NCI-H1092 treated with DMSO at 0.1 percent for 48 hours (cell line): ENCODE measurements around the gene GHRHR.

ENCODE experiments used
- DNase-seq: peaks from one replicate; lab custom pipeline; 2025; lab: John Stamatoyannopoulos, UW

The GHRHR gene

GRCh38 chr7:30928254-30928872 is 35.4 kb upstream of the GHRHR start:
- no peak for DNase-seq

DNA sequence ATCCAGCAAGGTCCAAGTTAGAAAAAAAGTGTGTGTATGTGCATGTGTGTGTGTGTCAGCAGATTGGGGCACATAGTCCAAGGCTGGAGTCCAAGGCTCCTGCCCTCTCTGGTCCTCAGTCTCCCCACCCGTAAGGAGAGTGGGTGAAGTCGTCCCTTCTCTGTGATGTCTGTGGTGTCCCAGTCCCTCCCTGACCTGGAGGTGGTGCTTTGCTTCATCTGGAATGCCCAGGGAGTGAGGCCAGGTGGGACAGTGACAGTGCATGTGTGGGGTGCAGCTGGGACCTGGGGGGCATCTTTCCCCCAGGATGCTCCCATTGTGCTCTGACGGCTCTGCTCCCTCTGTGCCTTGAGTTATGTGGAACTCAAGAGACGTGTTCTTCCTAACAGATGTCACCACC is 34.1 kb upstream of the GHRHR start:
- DNase-seq = no peak

DNA sequence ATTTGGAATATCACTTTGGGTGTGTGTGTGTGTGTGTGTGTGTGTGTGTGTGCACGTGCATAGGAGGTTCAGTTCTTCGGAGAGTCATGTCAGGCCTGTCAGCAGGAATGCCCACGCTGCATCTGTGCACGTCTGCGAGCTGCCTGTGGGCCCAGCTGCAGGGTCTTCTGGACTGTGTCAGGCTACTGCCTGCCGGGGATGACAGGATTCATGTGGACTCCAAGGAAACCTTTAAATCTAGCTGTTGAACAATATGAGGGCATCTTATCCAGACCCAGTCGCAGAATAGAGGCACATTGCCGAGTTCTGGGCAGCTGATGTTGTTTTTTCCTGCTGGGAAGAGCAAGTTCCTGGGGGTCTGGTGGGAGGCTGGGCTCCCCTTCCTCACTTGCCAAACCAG is 33.1 kb upstream of the GHRHR start:
- DNase-seq = no peak

DNA sequence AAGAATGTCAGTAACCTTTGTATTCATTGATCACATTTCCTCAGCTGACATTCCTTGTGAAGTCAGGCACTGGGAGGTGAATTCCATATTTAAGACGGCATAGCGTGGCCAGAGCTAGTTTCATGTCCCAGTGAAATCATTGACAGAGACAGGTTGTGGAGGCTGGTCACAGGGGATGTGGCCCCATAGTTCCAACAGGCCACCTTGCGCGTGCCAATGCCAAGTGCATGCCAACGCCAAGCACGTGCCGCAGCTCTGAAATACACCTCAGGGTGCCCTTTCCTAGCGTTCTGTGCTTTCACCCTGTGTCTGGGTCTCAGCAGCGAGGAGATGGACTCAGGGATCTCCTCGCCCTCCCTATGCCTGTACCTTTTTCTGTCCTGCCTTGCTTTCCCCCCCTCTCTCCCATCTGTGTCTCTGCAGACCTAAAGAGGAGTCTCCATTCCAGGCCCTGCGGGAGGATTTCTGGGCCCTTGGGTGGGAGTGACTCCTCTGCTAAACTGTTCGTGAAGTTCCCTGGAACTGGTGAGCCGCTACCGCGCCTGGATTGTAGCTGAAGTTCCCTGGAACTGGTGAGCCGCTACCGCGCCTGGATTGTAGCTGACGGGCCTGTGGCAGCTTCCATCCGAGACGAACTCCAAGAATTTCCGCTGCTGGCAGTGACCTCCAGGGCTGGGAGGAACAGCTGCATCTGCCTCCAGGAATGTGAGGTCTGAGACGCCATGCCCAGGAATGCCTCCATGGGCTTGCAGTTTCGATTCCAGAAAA is 32.4 kb upstream of the GHRHR start:
- no peak for DNase-seq

- DNase-seq = no peak
Measured at GRCh38 chr7:30931929-30932540, 31.7 kb upstream of the GHRHR start.

DNA sequence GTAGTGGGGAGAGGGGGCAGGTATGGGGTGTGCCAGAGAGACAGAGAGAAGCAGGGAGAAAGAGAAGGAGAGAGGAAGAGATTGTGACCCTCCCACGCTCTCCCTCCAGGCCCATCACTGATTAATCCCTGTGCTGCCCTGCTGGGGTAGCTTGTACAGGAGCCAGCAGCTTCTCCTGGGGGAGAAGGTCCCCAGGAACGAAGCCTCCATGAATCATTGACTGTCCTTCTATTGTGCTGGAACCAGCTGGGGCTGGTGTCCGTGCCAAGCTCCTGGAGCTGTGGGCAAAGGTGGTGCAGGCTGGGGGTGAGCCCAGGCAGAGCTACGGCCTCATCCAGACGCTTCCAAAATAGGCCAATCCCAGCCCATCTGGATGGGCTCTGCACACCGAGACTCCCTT is 31.2 kb upstream of the GHRHR start:
- DNase-seq = no peak

DNA sequence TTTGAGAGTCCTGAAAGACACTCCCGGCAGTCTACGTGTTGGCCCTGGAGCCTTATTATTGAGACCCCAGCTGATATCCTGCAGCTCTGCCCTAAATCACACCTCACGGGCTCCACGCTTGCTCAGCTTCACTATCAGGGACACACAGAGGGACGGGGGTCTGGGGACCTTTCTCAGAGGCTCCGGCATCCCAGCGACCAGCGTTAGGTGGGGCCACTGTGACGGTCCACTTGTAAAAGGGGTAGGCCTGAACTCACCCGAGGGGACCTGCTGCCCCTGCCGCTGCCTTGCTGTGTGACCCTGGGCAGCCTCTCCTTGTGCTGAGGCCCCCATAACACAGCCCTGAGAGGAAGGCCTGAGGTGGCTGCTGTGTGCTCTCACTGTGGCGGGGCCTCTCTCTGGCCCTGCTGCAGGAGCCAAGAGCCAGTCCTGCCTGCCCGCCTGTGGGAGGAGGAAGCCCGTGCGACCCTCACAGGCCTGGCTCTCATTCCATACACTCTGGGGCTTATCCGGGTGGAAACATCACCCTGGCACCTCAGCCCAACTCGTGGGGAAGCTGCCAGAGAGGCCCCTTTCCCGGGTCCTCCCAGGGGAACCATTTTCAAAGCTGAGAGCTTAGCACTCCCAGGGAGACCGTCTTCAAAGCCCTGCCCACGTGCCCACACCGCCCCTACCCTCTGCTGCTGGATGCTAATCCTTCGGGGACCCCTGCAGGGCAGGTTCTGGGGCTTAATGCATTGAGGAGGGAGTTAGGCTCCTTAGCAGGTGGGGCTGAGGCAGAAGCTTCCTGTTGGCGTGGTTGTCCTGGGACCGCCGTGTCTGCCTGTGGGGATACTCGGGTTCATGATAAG is 30.4 kb upstream of the GHRHR start:
- DNase-seq = peak; percentile 55

DNA sequence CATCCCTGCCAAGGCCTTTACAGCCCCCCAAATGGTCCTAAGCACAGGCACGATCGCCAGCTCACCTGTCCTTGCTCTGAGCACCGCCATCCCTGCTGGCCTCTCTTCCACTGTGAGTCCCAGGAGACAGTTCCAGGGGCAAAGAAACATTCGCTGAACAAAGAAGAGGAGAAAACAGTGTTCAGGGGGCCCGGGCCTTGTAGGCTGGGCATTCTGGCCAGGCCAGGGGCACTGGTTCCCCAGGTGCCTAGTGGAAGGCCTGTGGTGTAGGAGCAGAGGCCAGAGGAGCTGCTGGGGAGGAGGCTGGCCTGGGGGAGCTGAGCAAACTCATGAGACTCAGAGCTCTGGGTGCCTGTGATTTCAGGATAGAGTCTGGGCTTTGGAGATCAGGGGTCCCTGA is 29.5 kb upstream of the GHRHR start:
- DNase-seq = no peak

GRCh38 chr7:30934732-30935568 is 28.8 kb upstream of the GHRHR start:
- no peak for DNase-seq

- no peak for DNase-seq
Measured at GRCh38 chr7:30935569-30935877, 28.2 kb upstream of the GHRHR start.

- DNase-seq = no peak
Measured at GRCh38 chr7:30936650-30937245, 27.0 kb upstream of the GHRHR start.

DNA sequence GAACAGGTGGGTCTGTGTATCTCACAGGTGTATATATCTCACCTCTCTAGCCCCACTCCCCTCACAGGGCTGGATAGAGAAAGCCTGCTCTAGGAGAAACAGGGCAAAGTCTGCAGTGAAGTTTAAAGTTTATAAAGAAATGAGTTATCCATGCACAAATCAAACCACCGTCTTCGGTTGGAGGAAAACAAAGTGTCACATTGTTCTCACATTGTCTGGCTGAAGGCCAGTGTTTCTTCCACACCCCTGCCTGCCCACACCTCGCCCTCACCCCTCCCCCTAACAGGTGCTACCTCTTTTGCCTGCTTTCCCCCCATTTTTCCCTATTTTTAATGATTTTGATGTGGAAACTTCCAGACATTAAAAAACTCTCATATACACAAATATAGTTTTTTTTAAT is 26.3 kb upstream of the GHRHR start:
- no peak for DNase-seq

DNA sequence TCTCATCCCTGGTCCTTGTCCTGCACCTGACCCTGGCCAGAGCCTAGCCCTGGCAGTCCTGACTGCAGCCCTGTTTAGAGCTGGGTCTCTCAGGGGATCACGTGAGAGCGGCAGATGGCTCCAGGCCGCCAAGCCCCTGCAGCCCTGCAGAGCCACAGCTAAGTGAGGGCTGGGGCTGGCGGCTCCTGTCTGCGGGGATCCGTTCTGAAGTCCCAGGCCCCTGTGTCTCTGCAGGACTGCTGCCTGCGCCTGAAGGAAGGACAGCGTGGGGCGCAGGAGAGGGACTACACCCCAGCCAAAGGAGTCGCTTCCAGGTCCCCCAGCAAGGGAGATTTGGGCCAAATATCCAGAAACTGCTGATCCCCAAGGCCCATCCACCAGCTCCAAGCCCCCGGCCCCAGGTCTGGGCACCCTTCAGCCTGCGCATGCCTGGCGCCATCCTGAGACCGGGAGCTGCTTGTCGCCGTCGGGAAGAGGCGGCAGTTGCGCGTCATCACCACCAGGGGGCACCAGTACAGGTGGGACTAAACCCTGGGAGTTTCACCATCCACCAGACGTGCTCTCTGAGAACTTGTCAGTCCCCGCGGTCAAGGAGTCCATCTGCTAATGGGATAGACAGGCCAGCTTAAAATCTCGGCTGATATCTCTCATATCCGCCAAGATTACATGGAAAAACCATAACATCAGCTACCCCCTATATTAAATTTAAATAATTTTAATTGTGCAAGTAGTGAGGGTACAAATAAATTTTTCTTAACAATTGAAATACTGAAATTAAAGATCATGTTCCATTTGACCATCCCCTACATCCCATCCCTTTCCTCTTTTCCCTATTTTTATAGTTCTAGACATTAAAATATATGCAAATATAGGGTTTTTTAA is 25.1 kb upstream of the GHRHR start:
- peak; percentile 85 for DNase-seq

GRCh38 chr7:30941582-30942323 is 22.0 kb upstream of the GHRHR start:
- DNase-seq = no peak

DNA sequence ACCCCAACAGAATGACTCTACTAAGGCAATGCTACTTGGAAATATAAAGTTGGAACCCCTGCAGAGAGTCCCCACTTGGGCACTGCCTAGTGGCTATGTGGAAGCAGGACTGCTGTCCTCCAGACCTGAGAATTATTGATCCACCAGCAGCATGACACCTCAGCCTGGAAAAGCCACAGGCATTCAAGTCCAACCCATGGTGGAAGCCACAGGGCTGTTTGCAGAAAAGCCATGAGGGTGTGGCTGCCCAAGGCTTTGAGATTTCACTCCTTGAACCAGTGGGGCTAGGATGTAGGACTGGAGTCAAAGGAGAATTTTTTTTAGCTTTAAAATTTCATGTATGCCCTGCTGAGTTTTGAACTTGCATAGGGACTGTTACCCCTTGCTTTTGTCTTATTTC is 13.6 kb upstream of the GHRHR start:
- no peak for DNase-seq

- no peak for DNase-seq
Measured at GRCh38 chr7:30954914-30955313, 8.8 kb upstream of the GHRHR start.

GRCh38 chr7:30956704-30957103 is 7.0 kb upstream of the GHRHR start:
- no peak for DNase-seq

DNA sequence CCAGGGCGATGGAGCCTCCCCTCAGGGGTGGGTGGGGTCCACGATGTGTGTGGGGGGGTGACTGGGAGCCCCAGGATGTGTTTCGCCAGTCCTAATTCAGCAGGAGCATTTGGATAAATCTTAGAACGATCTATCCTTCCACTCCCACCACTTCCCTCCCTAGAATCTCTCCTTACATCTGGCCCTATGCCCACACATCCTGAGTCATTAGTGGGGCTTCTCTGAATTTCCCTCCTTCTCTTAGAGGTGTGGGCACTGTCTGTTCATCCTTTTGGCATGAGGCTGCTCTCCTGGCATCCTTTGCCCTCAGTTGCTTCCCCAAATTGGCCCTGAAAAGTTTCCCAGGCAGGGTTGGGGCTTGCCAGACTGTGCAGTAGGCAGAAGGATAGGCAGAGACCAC is 1.6 kb downstream of the GHRHR start:
- DNase-seq = no peak

GRCh38 chr7:30965883-30966282 is 2.1 kb downstream of the GHRHR start:
- DNase-seq = no peak

DNA sequence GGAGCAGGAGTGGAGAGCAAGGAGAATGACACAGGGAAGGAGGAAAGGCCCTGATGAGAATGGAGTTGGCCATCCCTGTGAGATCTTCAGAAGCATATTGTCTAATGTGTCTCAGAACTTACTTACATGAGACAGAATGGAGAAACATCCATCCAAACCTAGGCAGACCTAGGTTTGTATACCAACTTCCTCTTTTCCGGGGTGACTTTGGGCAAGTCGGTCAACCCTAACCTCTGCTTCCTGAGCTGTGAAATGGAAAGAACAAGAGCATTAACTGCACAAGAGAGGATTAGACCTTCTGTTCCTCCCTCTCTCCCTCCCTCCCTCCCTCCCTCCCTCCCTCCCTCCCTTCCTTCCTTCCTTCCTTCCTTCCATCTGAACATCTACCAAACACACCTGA is 4.5 kb downstream of the GHRHR start:
- no peak for DNase-seq
